ENCODE data around the gene ZFAND3.

DNA sequence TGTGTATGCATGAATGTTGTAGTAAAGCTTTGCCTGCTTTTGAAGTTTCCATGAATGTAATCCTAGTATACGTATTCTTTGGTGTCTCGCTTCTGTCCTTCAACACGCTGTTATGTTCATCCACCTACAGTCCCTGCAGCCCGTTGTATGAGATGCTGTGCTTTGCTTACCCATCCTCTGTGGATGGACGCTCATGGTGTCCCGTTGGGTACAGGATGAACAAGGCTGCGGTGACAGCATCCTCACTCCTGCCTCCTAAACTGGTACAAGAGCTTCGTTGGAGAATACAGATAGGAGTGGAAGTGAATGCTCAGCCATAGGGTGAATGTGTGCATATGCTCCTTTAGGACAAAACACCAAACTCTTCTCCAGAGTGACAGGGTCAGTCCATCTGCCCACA lies 366.2 kb downstream of the ZFAND3 start:
- TF ChIP-seq, protein P1, sequence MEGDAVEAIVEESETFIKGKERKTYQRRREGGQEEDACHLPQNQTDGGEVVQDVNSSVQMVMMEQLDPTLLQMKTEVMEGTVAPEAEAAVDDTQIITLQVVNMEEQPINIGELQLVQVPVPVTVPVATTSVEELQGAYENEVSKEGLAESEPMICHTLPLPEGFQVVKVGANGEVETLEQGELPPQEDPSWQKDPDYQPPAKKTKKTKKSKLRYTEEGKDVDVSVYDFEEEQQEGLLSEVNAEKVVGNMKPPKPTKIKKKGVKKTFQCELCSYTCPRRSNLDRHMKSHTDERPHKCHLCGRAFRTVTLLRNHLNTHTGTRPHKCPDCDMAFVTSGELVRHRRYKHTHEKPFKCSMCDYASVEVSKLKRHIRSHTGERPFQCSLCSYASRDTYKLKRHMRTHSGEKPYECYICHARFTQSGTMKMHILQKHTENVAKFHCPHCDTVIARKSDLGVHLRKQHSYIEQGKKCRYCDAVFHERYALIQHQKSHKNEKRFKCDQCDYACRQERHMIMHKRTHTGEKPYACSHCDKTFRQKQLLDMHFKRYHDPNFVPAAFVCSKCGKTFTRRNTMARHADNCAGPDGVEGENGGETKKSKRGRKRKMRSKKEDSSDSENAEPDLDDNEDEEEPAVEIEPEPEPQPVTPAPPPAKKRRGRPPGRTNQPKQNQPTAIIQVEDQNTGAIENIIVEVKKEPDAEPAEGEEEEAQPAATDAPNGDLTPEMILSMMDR (IDR thresholded peaks at IDR 0.05): no peak
- no peak for TF ChIP-seq EZH2 (IDR thresholded peaks at IDR 0.05; ENCODE audit: borderline replicate concordance, insufficient read depth, low read depth, low read length, poor library complexity, severe bottlenecking)
